ENCODE results near the gene STK31.
"Not testable (repeated sequence)": the region's sequence is repeated elsewhere in the genome, so short reads cannot be mapped to it uniquely, and the experiment has no call there.

Gene STK31

GRCh38 chr7:23715099-23715498 is 5.1 kb downstream of the STK31 start:
- Histone ChIP-seq H3K27me3 (ENCODE audit: control insufficient read depth, insufficient read depth, low read length) (no peaks in the 10 kb centered on the region), H3K36me3 (ENCODE audit: control insufficient read depth, insufficient read depth, low read length) (no peaks in the 10 kb centered on the region), H3K9me3 (ENCODE audit: control insufficient read depth, low read length) (no peaks in the 10 kb centered on the region), H3K9ac (ENCODE audit: low read length) (no peak overlapping the region), H3K4me1 (ENCODE audit: control insufficient read depth, insufficient read depth, low read length) (peaks cover 2% of the 10 kb centered on the region), H3K4me3 (ENCODE audit: low read length) (no peak overlapping the region)

GRCh38 chr7:23717788-23718187 is 7.8 kb downstream of the STK31 start:
- H3K27me3 ChIP-seq (ENCODE audit: control insufficient read depth, insufficient read depth, low read length), result no peaks in the 10 kb centered on the region

GRCh38 chr7:23721456-23721855 is 11.4 kb downstream of the STK31 start:
- H3K4me3 ChIP-seq (ENCODE audit: low read length), result no peak overlapping the region
- H3K9ac ChIP-seq (ENCODE audit: low read length), result no peak overlapping the region
- no peaks in the 10 kb centered on the region for H3K9me3 ChIP-seq (ENCODE audit: control insufficient read depth, low read length)
- no peaks in the 10 kb centered on the region for H3K27me3 ChIP-seq (ENCODE audit: control insufficient read depth, insufficient read depth, low read length)
- no peaks in the 10 kb centered on the region for H3K36me3 ChIP-seq (ENCODE audit: control insufficient read depth, insufficient read depth, low read length)
- H3K4me1 ChIP-seq (ENCODE audit: control insufficient read depth, insufficient read depth, low read length), result peaks cover 6% of the 10 kb centered on the region

More at GRCh38 chr7:23717788-23718187, 7.8 kb downstream of the STK31 start:
- Histone ChIP-seq H3K9ac (ENCODE audit: low read length) (no peak overlapping the region), H3K4me1 (ENCODE audit: control insufficient read depth, insufficient read depth, low read length) (no peaks in the 10 kb centered on the region), H3K4me3 (ENCODE audit: low read length) (no peak overlapping the region), H3K36me3 (ENCODE audit: control insufficient read depth, insufficient read depth, low read length) (no peaks in the 10 kb centered on the region), H3K9me3 (ENCODE audit: control insufficient read depth, low read length) (no peaks in the 10 kb centered on the region)

GRCh38 chr7:23722587-23723216 is 12.7 kb downstream of the STK31 start:
- H3K36me3 ChIP-seq (ENCODE audit: control insufficient read depth, insufficient read depth, low read length); H3K27me3 ChIP-seq (ENCODE audit: control insufficient read depth, insufficient read depth, low read length); H3K4me1 ChIP-seq (ENCODE audit: control insufficient read depth, insufficient read depth, low read length); H3K9me3 ChIP-seq (ENCODE audit: control insufficient read depth, low read length): not testable (repeated sequence)
- peak overlapping the region; percentile 39 for H3K4me3 ChIP-seq (ENCODE audit: low read length)
- H3K9ac ChIP-seq (ENCODE audit: low read length), result peak overlapping the region; percentile 51

GRCh38 chr7:23724113-23724512 is 14.1 kb downstream of the STK31 start:
- H3K9ac ChIP-seq (ENCODE audit: low read length); H3K9me3 ChIP-seq (ENCODE audit: control insufficient read depth, low read length); H3K4me3 ChIP-seq (ENCODE audit: low read length); H3K36me3 ChIP-seq (ENCODE audit: control insufficient read depth, insufficient read depth, low read length); H3K27me3 ChIP-seq (ENCODE audit: control insufficient read depth, insufficient read depth, low read length); H3K4me1 ChIP-seq (ENCODE audit: control insufficient read depth, insufficient read depth, low read length): not testable (repeated sequence)

GRCh38 chr7:23742051-23742450 is 32.0 kb downstream of the STK31 start:
- Histone ChIP-seq H3K9me3 (ENCODE audit: control insufficient read depth, low read length) (no peaks in the 10 kb centered on the region), H3K9ac (ENCODE audit: low read length) (no peak overlapping the region), H3K27me3 (ENCODE audit: control insufficient read depth, insufficient read depth, low read length) (no peaks in the 10 kb centered on the region), H3K36me3 (ENCODE audit: control insufficient read depth, insufficient read depth, low read length) (no peaks in the 10 kb centered on the region), H3K4me3 (ENCODE audit: low read length) (no peak overlapping the region), H3K4me1 (ENCODE audit: control insufficient read depth, insufficient read depth, low read length) (peaks cover 11% of the 10 kb centered on the region)

GRCh38 chr7:23743226-23743625 is 33.2 kb downstream of the STK31 start:
- Histone ChIP-seq H3K4me1 (ENCODE audit: control insufficient read depth, insufficient read depth, low read length) (peaks cover 11% of the 10 kb centered on the region), H3K36me3 (ENCODE audit: control insufficient read depth, insufficient read depth, low read length) (no peaks in the 10 kb centered on the region), H3K4me3 (ENCODE audit: low read length) (no peak overlapping the region), H3K9me3 (ENCODE audit: control insufficient read depth, low read length) (no peaks in the 10 kb centered on the region), H3K9ac (ENCODE audit: low read length) (no peak overlapping the region), H3K27me3 (ENCODE audit: control insufficient read depth, insufficient read depth, low read length) (no peaks in the 10 kb centered on the region)

- Histone ChIP-seq H3K9me3 (ENCODE audit: control insufficient read depth, low read length) (no peaks in the 10 kb centered on the region), H3K4me3 (ENCODE audit: low read length) (no peak overlapping the region)
Measured at GRCh38 chr7:23746629-23747028, 36.6 kb downstream of the STK31 start.

GRCh38 chr7:23751852-23752251 is 41.8 kb downstream of the STK31 start:
- Histone ChIP-seq H3K9ac (ENCODE audit: low read length) (no peak overlapping the region), H3K27me3 (ENCODE audit: control insufficient read depth, insufficient read depth, low read length) (no peaks in the 10 kb centered on the region), H3K4me1 (ENCODE audit: control insufficient read depth, insufficient read depth, low read length) (no peaks in the 10 kb centered on the region)

More at GRCh38 chr7:23746629-23747028, 36.6 kb downstream of the STK31 start:
- Histone ChIP-seq H3K4me1 (ENCODE audit: control insufficient read depth, insufficient read depth, low read length) (peaks cover 11% of the 10 kb centered on the region), H3K36me3 (ENCODE audit: control insufficient read depth, insufficient read depth, low read length) (no peaks in the 10 kb centered on the region), H3K9ac (ENCODE audit: low read length) (no peak overlapping the region), H3K27me3 (ENCODE audit: control insufficient read depth, insufficient read depth, low read length) (no peaks in the 10 kb centered on the region)

GRCh38 chr7:23758839-23759238 is 48.8 kb downstream of the STK31 start:
- not testable (repeated sequence) for H3K4me1 ChIP-seq (ENCODE audit: control insufficient read depth, insufficient read depth, low read length); H3K27me3 ChIP-seq (ENCODE audit: control insufficient read depth, insufficient read depth, low read length); H3K9me3 ChIP-seq (ENCODE audit: control insufficient read depth, low read length); H3K9ac ChIP-seq (ENCODE audit: low read length); H3K4me3 ChIP-seq (ENCODE audit: low read length); H3K36me3 ChIP-seq (ENCODE audit: control insufficient read depth, insufficient read depth, low read length)

More at GRCh38 chr7:23751852-23752251, 41.8 kb downstream of the STK31 start:
- H3K9me3 ChIP-seq (ENCODE audit: control insufficient read depth, low read length), result no peaks in the 10 kb centered on the region
- no peaks in the 10 kb centered on the region for H3K36me3 ChIP-seq (ENCODE audit: control insufficient read depth, insufficient read depth, low read length)
- H3K4me3 ChIP-seq (ENCODE audit: low read length), result no peak overlapping the region

GRCh38 chr7:23759671-23760391 is 49.8 kb downstream of the STK31 start:
- Histone ChIP-seq H3K36me3 (ENCODE audit: control insufficient read depth, insufficient read depth, low read length) (no peaks in the 10 kb centered on the region), H3K9ac (ENCODE audit: low read length) (no peak overlapping the region), H3K4me1 (ENCODE audit: control insufficient read depth, insufficient read depth, low read length) (peaks cover 9% of the 10 kb centered on the region), H3K9me3 (ENCODE audit: control insufficient read depth, low read length) (no peaks in the 10 kb centered on the region), H3K4me3 (ENCODE audit: low read length) (no peak overlapping the region), H3K27me3 (ENCODE audit: control insufficient read depth, insufficient read depth, low read length) (no peaks in the 10 kb centered on the region)

- no peaks in the 10 kb centered on the region for H3K36me3 ChIP-seq (ENCODE audit: control insufficient read depth, insufficient read depth, low read length)
- no peaks in the 10 kb centered on the region for H3K27me3 ChIP-seq (ENCODE audit: control insufficient read depth, insufficient read depth, low read length)
- H3K4me1 ChIP-seq (ENCODE audit: control insufficient read depth, insufficient read depth, low read length), result peaks cover 8% of the 10 kb centered on the region
- no peak overlapping the region for H3K9ac ChIP-seq (ENCODE audit: low read length)
- no peak overlapping the region for H3K4me3 ChIP-seq (ENCODE audit: low read length)
- no peaks in the 10 kb centered on the region for H3K9me3 ChIP-seq (ENCODE audit: control insufficient read depth, low read length)
Measured at GRCh38 chr7:23765943-23766342, 55.9 kb downstream of the STK31 start.

All from mucosa of stomach (tissue), 1 donor.